Hepatocyte (in vitro differentiated cells): ENCODE data around the gene ZNF212.

Experiments used
- CTCF ChIP-seq: fragments of 200-600 bp; sonication (generic); IDR thresholded peaks from 2 replicates; pipeline ENCODE4 v1.5.1; 2016; ENCODE audit warnings: antibody characterized with exemption, mild to moderate bottlenecking; ENCODE audit not compliant: poor library complexity
- EZH2phosphoT487 ChIP-seq: fragments of 200-600 bp; sonication (generic); IDR thresholded peaks from one replicate; pipeline ENCODE4 v1.6.1; 2018; ENCODE audit warnings: antibody characterized with exemption, mild to moderate bottlenecking, low read depth, moderate library complexity; ENCODE audit not compliant: unreplicated experiment, severe bottlenecking

- no peak for TF ChIP-seq CTCF
- no peak for TF ChIP-seq EZH2phosphoT487
These were observed 62.8 kb downstream of the ZNF212 start for GRCh38 chr7:149302222-149302621.
